ENCODE measurements around the gene PSAP. TPM values are rescaled to one million over a fixed set of nuclear protein-coding genes. Genes with fewer than 3 reads are reported as not detected.

Gene PSAP
- total RNA-seq, 1 donor from 2014 or later, result 487 TPM

DNA sequence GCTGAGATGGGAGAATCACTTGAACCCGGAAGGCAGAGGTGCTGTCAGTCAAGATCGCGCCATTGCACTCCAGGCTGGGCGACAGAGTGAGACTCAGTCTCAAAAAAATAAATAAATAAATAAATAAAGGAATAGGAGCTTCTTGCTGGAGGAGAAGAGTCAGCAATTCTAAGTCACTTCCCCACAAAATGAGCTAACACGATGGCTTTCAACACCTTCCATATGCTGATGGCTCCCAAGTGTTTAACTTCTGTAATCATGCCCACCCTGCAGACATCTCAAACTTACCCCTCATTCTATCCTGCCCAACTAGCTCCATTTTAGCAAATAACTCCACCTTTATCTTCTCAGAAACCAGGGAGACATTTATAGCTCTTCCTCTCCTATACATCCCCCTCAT, 21.2 kb downstream of the PSAP start:
- no peak overlapping the region for H3K27ac Mint-ChIP-seq
- H3K27me3 Mint-ChIP-seq, result no peaks in the 10 kb centered on the region
- H3K4me1 Mint-ChIP-seq (ENCODE audit: unreplicated experiment), result peaks cover 8% of the 10 kb centered on the region
- no peak overlapping the region for H3K4me3 Mint-ChIP-seq
- no peak for DNase-seq (ENCODE audit: extremely low spot score, unreplicated experiment)
- H3K36me3 Mint-ChIP-seq, result peaks cover 42% of the 10 kb centered on the region
- H3K9me3 Mint-ChIP-seq, result no peaks in the 10 kb centered on the region
- TF ChIP-seq, protein P1, sequence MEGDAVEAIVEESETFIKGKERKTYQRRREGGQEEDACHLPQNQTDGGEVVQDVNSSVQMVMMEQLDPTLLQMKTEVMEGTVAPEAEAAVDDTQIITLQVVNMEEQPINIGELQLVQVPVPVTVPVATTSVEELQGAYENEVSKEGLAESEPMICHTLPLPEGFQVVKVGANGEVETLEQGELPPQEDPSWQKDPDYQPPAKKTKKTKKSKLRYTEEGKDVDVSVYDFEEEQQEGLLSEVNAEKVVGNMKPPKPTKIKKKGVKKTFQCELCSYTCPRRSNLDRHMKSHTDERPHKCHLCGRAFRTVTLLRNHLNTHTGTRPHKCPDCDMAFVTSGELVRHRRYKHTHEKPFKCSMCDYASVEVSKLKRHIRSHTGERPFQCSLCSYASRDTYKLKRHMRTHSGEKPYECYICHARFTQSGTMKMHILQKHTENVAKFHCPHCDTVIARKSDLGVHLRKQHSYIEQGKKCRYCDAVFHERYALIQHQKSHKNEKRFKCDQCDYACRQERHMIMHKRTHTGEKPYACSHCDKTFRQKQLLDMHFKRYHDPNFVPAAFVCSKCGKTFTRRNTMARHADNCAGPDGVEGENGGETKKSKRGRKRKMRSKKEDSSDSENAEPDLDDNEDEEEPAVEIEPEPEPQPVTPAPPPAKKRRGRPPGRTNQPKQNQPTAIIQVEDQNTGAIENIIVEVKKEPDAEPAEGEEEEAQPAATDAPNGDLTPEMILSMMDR (conservative IDR thresholded peaks at IDR 0.05), result no peak

- H3K36me3 Mint-ChIP-seq, result peaks cover 37% of the 10 kb centered on the region
- H3K4me3 Mint-ChIP-seq, result no peak overlapping the region
- H3K27me3 Mint-ChIP-seq, result no peaks in the 10 kb centered on the region
- TF ChIP-seq, protein P1 (conservative IDR thresholded peaks at IDR 0.05), result no peak
- DNase-seq (ENCODE audit: extremely low spot score, unreplicated experiment), result no peak
- peaks cover 4% of the 10 kb centered on the region for H3K4me1 Mint-ChIP-seq (ENCODE audit: unreplicated experiment)
- no peak overlapping the region for H3K27ac Mint-ChIP-seq
- no peaks in the 10 kb centered on the region for H3K9me3 Mint-ChIP-seq
Observed at GRCh38 chr10:71829171-71829570, 21.9 kb downstream of the PSAP start.

DNA sequence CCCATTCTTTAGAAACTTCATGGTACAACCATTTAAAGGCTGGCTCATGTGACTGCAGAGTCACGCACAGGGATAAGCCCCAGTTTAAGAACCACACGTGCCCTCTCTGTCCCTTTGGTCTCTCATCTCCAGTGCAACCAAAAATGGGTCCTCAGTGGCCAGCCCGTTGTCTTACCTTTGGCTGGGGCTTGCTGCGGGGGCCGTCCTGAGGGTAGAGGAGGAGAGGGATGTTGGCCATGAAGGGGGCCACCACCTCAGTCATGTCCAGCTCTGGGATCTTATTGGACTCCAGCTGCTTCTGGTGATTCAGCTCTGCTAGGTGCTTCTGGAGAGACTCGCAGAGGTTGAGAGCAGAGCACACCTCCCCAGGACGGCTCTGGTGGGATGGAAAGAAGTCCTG, 22.3 kb downstream of the PSAP start:
- TF ChIP-seq, protein P1 (conservative IDR thresholded peaks at IDR 0.05), result no peak
- Mint-ChIP-seq H3K27ac (no peak overlapping the region), H3K4me3 (no peak overlapping the region), H3K27me3 (no peaks in the 10 kb centered on the region), H3K4me1 (ENCODE audit: unreplicated experiment) (peaks cover 4% of the 10 kb centered on the region), H3K9me3 (no peaks in the 10 kb centered on the region), H3K36me3 (peaks cover 39% of the 10 kb centered on the region)
- no peak for DNase-seq (ENCODE audit: extremely low spot score, unreplicated experiment)

DNA sequence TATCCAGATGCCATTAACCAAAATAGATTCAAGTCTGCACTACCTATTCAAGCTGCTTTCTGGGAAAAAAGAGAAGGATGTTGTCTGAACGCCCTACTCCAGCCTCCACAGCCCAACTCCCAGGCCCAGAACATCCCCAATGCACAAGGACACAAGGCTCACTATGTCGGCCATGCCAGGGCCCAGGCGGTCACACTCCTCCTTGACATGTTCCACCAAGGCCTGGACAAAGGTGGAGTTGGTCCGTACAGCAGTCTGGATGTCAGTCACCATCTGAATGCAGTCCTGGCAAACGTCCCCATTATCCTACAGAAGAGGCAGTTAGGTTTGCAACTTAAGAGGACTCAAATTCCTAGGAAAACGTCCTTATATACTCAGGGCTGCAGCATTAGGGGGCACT, 23.2 kb downstream of the PSAP start:
- TF ChIP-seq, protein P1 (conservative IDR thresholded peaks at IDR 0.05), result no peak
- no peaks in the 10 kb centered on the region for H3K9me3 Mint-ChIP-seq
- H3K27me3 Mint-ChIP-seq, result no peaks in the 10 kb centered on the region
- H3K36me3 Mint-ChIP-seq, result peaks cover 38% of the 10 kb centered on the region
- no peak for DNase-seq (ENCODE audit: extremely low spot score, unreplicated experiment)
- H3K4me3 Mint-ChIP-seq, result no peak overlapping the region
- H3K27ac Mint-ChIP-seq, result no peak overlapping the region
- H3K4me1 Mint-ChIP-seq (ENCODE audit: unreplicated experiment), result peaks cover 4% of the 10 kb centered on the region

DNA sequence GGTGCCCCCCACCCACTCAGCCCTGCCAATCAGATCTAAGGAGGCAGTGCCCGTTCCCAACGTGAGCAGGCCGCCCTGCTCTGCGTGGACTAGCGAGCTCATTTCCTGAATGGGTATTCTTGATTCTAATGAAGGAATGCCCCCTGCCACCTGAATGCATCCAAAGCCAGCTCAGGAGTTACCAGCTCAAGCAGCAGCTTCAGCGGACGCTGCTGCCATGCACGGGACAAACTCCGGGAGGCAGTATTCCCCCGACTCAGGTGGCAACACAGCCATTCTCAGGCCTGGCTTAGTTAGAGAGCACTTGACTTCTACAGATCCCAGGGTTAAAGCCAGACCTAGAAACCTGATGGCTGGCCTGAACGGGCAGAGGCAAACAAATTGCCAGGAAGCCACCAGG, 25.8 kb downstream of the PSAP start:
- H3K36me3 Mint-ChIP-seq, result peaks cover 34% of the 10 kb centered on the region
- H3K27ac Mint-ChIP-seq, result no peak overlapping the region
- TF ChIP-seq, protein P1 (conservative IDR thresholded peaks at IDR 0.05), result peak; percentile 35
- no peaks in the 10 kb centered on the region for H3K27me3 Mint-ChIP-seq
- H3K4me3 Mint-ChIP-seq, result no peak overlapping the region
- no peaks in the 10 kb centered on the region for H3K9me3 Mint-ChIP-seq
- no peaks in the 10 kb centered on the region for H3K4me1 Mint-ChIP-seq (ENCODE audit: unreplicated experiment)
- no peak for DNase-seq (ENCODE audit: extremely low spot score, unreplicated experiment)

DNA sequence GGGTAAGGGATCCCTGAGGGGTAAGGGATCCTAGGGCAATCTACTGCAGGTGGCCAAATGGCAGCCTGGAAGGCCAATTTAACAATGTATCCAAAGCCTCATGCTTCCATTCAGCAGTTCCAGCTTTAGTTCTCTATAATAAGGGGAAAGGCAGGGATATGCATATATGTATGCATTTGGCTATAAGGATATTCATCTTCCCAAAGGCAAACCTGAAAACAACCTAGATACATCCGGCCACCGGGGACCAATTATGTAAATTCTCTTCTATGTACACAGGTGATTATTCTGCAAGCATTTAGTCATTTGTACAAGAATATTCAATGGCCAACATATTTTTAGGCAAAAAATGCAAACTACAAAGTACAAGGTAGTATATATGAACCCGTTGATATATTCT, 26.7 kb downstream of the PSAP start:
- no peak for DNase-seq (ENCODE audit: extremely low spot score, unreplicated experiment)
- no peaks in the 10 kb centered on the region for H3K4me1 Mint-ChIP-seq (ENCODE audit: unreplicated experiment)
- TF ChIP-seq, protein P1 (conservative IDR thresholded peaks at IDR 0.05), result no peak
- no peaks in the 10 kb centered on the region for H3K27me3 Mint-ChIP-seq
- H3K27ac Mint-ChIP-seq, result no peak overlapping the region
- H3K4me3 Mint-ChIP-seq, result no peak overlapping the region
- H3K36me3 Mint-ChIP-seq, result peaks cover 29% of the 10 kb centered on the region
- H3K9me3 Mint-ChIP-seq, result no peaks in the 10 kb centered on the region
